Subcutaneous adipose tissue (tissue), 4 donors: ENCODE data around the gene AHCY. TPM values are rescaled to one million over a fixed set of nuclear protein-coding genes. Genes with fewer than 3 reads are reported as not detected.

Experiments
- total RNA-seq, 4 donors: library from RNA; depleted of rRNA; stranded (reverse); fragments of >200 nt; gene quantifications; one replicate each; pipeline ENCODE4 v1.1.0, GENCODE V29; 2016
- TF ChIP-seq, protein P1 (sequence below): fragments of 450-650 bp; IDR thresholded peaks from one replicate; pipeline ENCODE4 v1.5.1; 2016; ENCODE audit warnings: low read depth, mild to moderate bottlenecking, control low read depth, antibody characterized with exemption, moderate library complexity

The AHCY gene
- total RNA-seq, 4 donors from 2014 or later, result 43.0 to 66.8 (median 50.5) TPM

DNA sequence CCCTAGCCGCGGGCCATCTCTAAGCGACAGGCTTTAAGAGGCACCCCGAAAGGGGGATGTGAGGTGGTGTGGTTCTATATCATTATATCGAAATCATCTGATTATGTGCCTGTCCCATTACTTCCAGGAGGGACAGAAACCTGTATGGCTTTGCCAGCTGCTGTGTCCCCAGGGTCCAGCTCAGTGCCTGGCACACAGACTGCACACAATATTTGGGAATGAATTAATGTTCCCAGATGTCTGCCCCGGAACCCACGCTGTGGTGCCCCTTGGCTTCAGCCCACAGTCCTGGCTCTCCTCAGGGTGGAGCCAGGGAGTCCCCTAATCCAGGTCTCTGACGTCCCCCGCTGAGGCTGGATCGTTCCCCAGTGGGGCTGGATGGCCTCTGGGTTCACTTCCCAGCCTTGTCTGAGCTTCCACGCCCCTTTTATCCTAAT, 8.9 kb upstream of the AHCY start:
- TF ChIP-seq, protein P1, sequence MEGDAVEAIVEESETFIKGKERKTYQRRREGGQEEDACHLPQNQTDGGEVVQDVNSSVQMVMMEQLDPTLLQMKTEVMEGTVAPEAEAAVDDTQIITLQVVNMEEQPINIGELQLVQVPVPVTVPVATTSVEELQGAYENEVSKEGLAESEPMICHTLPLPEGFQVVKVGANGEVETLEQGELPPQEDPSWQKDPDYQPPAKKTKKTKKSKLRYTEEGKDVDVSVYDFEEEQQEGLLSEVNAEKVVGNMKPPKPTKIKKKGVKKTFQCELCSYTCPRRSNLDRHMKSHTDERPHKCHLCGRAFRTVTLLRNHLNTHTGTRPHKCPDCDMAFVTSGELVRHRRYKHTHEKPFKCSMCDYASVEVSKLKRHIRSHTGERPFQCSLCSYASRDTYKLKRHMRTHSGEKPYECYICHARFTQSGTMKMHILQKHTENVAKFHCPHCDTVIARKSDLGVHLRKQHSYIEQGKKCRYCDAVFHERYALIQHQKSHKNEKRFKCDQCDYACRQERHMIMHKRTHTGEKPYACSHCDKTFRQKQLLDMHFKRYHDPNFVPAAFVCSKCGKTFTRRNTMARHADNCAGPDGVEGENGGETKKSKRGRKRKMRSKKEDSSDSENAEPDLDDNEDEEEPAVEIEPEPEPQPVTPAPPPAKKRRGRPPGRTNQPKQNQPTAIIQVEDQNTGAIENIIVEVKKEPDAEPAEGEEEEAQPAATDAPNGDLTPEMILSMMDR, result no peak

DNA sequence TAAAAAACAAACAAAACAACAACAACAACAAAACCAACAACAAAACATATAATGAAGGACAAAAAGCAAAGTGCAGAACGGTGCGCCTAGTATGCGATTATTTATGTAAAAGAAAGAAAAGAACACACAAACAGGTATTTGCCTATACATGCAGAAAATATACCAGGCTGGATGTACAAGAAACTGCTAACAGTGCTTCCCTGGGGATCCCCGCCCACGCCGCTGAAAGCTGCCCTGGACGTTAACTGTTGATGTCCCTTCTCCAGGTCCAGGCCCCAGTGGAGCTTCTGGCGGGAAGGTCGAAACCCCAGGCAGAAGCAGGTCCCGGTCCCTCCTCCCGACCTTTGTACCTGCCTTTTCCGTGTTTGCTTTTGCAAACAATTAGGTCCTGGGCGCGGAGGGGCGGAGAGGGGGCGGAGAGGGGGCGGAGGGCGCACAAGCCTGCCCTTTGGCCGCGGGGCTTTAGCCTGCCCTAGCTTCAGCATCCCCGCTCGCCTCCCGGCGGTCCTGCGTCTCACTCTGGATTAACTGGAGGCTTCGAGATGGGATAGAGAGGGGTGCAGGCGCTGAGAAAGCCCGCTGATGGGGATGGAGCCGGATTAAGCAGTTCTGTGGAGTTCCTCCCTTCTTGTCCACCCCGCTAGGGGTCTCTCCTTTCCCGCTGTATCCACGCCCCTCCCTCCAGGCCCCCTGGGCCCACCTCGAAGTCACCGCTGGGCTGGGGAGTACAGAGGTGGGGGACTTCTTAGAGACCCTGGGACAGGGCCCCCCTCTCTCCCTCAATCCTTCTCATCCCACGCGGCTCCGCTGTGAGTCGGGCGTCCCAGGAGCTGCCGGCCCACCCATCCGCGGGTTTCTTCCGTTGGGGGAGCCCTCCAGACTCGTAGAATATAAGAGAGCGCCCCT, 8.2 kb upstream of the AHCY start:
- TF ChIP-seq, protein P1, result no peak

DNA sequence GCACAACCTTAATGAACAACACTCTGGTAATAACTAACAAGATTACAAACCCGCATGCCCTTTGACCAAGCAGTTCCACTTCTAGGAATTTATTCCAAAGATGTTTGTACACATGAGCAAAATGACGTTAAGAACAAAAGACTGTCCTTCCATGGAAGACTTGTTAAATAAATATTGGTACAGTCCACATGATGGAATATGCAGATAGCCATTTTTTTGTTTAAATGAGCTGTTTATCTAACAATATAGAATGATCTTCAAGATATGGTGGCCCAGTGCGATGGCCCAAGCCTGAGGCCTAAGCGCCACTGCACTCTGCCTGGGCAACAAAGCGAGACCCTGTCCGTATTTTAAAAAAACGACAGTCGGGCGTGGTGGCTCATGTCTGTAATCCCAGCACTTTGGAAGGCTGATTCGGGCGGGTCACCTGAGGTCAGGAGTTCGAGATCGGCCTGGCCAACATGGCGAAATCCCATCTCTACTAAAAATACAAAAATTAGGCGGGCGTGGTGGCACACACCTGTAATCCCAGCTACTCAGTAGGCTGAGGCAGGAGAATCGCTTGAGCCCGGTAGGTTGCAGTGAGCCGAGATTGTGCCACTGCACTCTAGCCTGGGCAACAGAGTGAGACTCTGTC, 7.4 kb upstream of the AHCY start:
- TF ChIP-seq, protein P1, result no peak

DNA sequence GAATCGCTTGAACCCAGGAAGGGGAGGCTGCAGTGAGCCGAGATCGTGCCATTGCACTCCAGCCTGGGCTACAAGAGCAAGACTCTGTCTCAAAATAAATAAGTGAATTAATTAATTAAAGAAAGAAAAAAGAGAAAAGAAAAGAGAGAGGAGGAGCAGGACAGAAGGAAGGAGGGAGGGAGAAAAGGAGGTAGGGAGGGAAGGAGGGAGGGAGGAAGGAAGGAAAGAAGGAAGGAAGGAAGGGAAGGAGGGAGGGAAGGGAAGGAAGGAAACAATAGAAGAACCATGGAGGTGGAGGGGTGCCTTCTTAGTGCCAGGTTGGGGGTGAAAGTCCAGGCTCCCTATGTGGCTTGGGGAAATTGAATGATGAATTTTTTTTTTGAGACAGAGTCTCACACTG, 6.5 kb upstream of the AHCY start:
- TF ChIP-seq, protein P1, result no peak

DNA sequence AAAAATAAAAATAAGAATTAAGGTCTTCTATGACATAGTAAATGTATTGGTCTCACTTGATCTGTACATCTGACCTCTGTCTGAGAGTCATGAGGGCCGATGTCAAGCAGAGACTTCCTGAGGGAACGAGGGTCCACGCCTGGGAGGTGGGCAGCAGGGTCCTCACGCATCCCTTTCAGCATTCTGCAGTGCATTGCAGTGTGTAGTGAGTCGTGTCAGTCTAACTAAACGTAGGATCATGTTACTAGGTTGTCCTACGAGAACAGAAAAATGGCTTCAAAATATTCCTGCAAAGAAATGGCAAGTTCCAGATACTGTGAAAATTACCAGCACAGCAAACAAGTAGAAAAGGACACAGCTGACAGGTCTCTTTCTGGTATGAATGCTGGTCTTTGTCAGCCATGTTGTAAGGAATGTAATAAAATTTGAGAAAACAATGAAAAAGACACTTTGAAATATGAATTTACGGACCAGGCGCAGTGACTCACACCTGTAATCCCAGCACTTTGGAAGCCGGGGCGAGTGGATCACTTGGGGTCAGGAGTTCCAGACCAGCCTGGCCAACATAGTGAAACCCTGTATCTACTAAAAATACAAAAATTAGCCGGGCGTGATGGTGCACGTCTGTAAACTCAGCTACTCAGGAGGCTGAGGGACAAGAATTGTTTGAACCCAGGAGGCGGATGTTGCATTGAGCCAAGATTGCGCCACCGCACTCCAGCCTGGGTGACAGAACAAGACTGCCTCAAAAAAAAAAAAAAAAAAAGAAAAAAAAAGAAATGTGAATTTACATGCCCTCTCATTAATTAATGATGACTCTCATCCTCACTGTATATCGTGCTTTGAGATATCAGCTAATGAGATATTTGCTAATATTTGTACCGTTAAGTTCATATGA, 2.4 kb upstream of the AHCY start:
- TF ChIP-seq, protein P1, result no peak

- TF ChIP-seq, protein P1, result no peak
These were observed 838 bp downstream of the AHCY start for GRCh38 chr20:34302312-34302722.
